Measurements from ENCODE around the gene LRMDA.

- TF ChIP-seq CTCF (IDR thresholded peaks at IDR 0.05) (no peak), POLR2A (IDR thresholded peaks at IDR 0.05) (no peak)
These were observed 687.6 kb downstream of the LRMDA start for GRCh38 chr10:76119036-76119435.
